Skeletal muscle cell (primary cell): ENCODE data around the gene SLC4A1.

Experiments
- DNase-seq: peaks from one replicate; pipeline ENCODE4 v3.0.0-alpha.2; 2010; ENCODE audit warnings: low read depth
- H3K4me3 ChIP-seq: 2 replicates; pipeline ENCODE4 v1.5.1; 2011; ENCODE audit warnings: low read depth, mild to moderate bottlenecking, control low read depth, low read length, moderate library complexity

Gene SLC4A1

DNA sequence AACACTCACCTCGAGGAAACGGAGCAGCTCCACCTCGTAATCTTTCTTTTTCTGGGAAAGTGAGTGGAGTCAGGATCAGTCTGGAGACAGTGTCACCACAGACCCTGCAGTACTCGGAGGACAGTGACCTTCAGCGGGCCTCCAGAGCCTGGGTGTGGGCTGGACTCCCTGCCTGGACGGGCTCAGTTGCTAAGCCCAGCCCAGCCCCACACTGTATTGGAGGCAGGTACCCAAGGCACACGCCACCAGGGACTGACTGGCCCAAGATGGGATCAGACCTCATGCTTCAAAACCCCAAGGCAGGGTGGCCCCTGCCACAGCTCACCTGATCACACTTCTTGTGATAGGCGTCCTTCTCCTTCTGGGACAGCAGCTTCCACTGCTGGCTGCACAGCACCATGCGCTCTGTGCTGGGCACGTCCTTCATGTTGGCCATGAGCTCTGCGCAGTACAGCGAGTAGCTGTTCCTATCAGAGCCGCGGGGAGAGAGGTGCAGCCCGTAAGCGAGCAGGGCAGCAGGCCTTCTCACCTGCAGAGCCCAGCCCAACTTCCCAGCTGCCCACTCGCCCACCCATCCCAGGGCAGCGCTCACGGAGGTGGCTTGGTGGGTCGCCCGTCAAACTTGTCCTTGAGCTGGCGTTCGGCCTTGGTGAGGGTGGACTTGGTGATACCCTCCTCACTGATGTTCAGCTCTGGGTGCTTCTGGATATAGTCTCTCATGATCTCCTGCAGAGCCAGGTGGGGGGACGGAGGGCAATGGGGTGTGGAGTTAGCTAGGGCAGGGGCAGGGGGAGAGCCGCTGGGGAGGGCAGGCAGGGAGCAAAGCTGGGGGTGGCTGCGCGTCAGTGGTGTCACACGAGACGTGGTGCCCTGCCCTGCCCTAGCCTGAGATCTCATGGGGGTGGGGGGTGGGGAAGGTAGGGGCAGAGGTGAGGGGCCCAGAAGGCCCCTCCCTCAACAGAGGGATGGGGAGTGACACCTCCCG, 56.4 kb downstream of the SLC4A1 start:
- no peak overlapping the region for H3K4me3 ChIP-seq

DNA sequence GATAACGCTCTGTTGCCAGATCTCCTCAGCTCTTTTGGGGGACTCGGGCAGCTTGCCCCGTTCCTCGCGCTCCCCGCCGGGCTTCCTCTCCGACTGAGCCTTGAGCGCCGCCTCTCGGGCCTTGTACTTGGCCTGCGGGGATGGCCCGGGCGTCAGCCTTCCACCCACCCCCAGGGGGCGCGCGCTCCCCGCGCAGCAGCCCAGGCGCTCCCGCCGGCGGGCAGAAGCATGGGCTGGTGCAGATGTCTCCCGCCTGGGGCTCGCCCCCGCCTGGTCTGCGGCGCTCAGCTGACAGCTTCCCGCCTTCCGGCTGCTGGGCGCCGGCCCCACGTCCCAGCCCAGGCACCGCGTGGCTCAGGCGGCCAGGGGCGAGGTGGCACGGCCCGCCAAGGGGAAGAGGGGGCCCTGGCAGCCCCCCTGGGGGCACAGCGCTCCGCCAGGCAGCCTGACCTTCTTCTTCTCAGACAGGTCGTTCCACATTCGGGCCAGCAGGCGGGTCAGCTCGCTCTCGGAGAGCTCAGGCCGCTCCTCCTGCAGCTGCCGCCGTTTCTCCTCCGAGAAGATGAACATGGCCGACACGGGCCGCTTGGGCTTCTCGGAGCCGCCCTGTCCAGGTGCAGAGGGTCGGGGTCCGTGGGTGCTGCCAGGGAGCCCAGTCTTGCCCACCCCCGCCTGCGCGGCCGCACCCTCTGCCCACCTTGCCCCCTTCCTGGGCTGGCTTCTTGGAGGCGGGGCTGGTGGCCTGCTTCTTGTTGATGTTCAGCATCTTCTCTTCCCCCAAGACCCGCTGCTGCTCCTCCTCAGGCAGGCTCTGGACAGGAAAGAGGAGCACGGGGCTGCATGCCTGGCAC, 57.4 kb downstream of the SLC4A1 start:
- H3K4me3 ChIP-seq, result no peak overlapping the region
- peak; percentile 56 for DNase-seq

More for the DNA sequence above, 56.4 kb downstream of the SLC4A1 start:
- no peak for DNase-seq

- DNase-seq, result no peak
- no peak overlapping the region for H3K4me3 ChIP-seq
Observed at GRCh38 chr17:44209786-44210341, 58.1 kb downstream of the SLC4A1 start.

GRCh38 chr17:44207743-44208142, 60.2 kb downstream of the SLC4A1 start:
- no peak overlapping the region for H3K4me3 ChIP-seq
- DNase-seq, result no peak

DNA sequence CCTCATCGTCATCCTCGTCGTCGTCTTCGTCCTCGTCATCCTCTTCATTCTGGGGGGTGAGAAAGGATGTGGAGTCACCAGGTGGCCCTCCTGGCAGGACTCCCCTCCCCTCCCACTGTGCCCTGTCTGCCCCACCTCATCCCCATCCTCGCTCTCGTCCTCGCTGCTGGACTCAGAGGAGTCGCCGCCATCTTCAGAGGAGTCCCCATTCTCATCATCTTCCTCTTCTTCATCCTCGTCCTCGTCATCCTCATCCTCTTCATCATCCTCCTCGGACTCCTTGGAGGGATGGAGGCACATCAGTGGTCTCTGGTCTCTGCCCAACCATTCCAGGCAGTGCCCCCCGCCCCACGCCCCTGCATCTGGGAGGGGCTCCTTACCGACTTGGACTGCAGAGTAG, 60.6 kb downstream of the SLC4A1 start:
- no peak for DNase-seq
- no peak overlapping the region for H3K4me3 ChIP-seq

- DNase-seq, result no peak
- H3K4me3 ChIP-seq, result no peak overlapping the region
Observed at GRCh38 chr17:44206825-44207155, 61.1 kb downstream of the SLC4A1 start.

DNA sequence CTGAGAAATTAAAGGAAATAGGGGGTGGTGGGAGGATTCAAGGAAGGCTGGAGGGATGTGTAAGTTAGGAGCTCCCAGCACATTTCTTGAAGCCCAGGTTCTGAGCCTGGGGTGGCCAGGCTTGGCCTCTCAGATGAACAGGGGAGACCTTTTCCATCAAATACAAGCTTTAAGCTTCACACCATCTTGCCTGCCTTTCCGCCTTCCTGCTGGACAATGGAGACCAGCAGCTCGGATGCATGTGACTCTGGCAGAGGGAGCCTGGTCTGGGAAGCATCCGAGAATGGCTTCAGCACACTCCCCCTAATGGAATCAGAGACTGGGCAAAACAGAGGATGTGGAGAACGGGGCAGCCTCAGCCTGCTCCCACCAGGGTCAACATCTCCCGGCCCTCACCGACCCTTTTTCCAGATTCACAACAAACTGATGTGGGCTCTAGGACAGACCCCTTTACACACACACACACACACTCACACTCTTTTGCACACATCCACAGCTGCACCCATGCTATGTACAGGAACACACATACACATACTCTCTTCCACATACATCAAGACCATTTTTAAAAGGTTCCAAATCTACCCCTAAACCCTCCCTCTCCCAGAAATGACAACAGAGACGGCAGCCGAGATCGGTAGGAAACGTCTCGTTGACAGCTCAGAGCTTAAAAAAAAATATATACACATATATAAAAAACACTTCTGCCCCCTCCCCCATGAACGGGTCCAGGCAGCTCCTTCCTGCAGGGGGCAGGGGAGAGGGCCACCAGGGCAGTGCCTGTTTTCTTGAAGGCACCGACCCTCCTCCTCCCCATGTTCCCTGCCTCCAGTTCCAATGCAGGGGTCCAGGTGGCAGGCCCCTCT, 61.7 kb downstream of the SLC4A1 start:
- no peak overlapping the region for H3K4me3 ChIP-seq
- no peak for DNase-seq

GRCh38 chr17:44204441-44204882, 63.5 kb downstream of the SLC4A1 start:
- DNase-seq, result no peak
- no peak overlapping the region for H3K4me3 ChIP-seq

DNA sequence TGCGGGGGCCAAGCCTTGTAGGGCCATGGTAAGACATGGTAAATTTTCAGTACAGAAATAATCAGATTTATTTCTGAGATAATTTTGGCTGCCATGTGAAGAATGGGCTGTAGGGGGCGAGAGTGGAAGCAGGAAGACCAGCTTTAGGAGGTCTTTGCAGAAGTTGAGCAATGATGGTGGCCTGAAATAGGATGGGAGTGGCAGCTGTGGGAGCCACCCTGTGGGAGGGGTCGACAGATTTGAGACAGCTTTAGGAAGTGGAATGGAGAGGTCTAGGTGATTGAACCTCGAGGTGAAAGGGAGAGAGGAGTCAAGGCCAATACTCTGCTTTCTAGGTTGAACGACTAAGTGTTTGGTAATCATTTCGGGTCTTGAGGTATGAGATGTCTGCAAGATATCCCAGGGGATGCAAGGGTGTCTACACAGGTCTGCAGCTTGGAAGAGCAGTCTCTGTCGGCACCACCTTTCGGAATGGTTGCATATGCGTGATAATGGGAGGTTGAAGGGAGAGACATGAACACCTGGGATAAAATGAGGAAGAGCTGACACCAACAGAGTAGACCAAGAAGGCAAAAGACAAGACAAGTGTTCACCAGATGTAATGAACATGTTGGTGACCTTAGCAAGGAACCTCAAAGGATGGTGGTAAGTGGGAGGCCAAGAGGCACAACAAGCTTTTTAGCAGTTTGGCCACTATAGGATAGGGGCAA, 64.0 kb downstream of the SLC4A1 start:
- no peak overlapping the region for H3K4me3 ChIP-seq
- DNase-seq, result no peak

DNA sequence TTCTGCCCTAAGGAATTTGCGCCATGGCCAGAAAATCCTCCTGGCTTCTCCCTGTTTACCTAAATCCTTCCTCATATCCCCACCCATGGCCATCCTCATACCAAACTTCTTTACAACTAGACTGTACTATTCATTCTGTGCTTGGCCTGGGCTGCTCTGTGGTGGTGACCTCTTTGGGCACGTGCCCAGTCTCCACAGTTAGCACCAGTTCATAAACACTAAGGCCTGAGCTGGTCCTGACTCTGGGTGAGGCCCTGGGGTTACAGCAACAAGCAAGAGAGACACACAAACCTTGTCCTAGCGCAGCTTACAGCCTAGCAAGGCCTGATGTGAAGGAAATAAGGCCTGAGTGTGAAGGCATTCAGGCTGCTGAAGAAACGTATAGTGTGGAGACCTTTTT, 65.2 kb downstream of the SLC4A1 start:
- no peak for DNase-seq
- H3K4me3 ChIP-seq, result no peak overlapping the region

DNA sequence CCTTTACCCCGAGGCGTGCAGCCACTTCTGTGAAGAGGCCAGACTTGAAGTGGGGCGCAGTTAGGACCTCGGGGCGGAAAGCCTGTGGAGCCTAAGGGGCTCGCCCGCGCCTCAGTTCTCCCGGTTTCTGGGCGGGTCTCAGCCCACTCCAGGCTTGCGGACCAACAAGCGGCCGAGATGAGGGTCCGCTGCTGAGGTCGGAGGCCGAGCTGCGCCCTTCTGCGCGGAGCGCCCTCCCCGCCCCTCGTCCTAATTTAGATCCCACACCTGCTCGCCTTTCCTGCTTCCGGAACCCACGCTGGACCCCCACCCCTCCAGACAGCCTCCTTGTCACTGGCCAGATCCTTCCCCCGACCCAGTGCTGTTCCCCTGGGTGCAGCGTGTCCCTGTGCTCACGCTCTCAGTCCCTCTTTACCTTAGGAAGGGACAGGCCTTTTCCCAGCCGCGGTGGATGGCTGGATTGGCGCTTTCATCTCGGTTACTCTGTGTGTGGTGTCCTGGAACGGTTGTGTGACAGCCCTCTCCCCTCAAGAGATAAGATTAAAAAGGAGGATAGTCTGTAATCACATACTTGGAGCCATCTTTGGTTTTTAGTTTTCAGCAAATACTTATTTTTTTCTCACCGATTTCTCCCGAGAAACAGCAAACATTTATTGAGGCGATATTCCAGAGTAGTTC, 67.3 kb downstream of the SLC4A1 start:
- peak overlapping the region; percentile 68 for H3K4me3 ChIP-seq
- no peak for DNase-seq

- H3K4me3 ChIP-seq, result peak within 1 kb of the TSS; percentile 74
- DNase-seq, result peak; percentile 93
Observed at GRCh38 chr17:44199553-44200477, 68.1 kb downstream of the SLC4A1 start, which contains the start of gene ATXN7L3. Gene ATXN7L3, minus strand, starts transcription at chr17:44199884. Its CDS starts 1,814 bp downstream, at chr17:44198070.

GRCh38 chr17:44198721-44199552, 69.0 kb downstream of the SLC4A1 start:
- DNase-seq, result no peak
- peak overlapping the region; percentile 74 for H3K4me3 ChIP-seq
